ENCODE results near the gene BCORL1.

Gene BCORL1, protein sequence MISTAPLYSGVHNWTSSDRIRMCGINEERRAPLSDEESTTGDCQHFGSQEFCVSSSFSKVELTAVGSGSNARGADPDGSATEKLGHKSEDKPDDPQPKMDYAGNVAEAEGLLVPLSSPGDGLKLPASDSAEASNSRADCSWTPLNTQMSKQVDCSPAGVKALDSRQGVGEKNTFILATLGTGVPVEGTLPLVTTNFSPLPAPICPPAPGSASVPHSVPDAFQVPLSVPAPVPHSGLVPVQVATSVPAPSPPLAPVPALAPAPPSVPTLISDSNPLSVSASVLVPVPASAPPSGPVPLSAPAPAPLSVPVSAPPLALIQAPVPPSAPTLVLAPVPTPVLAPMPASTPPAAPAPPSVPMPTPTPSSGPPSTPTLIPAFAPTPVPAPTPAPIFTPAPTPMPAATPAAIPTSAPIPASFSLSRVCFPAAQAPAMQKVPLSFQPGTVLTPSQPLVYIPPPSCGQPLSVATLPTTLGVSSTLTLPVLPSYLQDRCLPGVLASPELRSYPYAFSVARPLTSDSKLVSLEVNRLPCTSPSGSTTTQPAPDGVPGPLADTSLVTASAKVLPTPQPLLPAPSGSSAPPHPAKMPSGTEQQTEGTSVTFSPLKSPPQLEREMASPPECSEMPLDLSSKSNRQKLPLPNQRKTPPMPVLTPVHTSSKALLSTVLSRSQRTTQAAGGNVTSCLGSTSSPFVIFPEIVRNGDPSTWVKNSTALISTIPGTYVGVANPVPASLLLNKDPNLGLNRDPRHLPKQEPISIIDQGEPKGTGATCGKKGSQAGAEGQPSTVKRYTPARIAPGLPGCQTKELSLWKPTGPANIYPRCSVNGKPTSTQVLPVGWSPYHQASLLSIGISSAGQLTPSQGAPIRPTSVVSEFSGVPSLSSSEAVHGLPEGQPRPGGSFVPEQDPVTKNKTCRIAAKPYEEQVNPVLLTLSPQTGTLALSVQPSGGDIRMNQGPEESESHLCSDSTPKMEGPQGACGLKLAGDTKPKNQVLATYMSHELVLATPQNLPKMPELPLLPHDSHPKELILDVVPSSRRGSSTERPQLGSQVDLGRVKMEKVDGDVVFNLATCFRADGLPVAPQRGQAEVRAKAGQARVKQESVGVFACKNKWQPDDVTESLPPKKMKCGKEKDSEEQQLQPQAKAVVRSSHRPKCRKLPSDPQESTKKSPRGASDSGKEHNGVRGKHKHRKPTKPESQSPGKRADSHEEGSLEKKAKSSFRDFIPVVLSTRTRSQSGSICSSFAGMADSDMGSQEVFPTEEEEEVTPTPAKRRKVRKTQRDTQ (N-terminal part only)

DNA sequence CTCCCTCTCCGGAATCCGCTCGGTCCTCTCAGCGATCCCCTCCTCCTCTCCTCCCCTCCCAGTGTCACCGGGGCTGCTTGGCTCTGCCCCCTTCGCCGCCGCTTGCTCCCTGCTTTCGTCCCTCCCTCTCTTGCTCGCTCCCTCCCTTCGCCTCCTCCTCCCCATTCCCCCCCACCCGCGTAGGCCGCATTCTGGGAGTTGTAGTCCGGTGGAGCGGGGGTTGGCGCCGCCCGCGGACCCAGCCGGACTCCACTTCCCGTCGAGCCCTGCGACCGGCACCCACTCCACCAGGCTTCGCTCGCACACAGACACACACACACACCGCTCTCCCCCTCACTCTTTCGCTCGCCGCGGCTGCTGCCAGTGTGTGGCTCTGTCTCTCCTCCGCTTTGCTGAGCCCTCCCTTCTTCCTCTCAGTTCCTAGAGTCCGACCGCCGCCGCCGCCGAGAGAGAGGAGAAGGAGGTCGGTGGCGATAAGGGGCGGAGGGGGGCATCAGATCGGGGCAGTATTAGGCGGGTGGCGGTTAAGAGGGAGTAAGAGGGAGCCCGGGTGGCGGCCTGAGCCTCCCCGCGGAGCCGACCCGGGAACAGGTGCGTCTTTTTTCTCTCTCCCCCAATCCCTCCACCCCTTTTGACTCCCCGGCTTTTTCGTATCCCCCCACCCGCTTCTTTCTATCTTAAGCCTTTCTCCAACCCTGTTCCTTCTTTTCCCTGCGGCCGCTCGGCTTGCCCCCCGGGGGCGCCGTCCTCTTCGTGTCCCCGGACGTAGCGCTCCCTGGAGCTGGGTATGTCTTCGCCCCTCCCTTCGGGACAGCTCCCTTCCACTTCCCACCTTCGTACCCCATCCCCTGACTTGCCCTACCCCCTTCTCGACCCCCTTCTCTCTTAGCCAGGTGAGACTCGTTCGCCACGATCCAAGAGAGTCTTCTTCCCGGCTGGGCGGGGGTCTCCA, at the start of gene BCORL1:
TSS of gene BCORL1 (plus strand) at position 336 of the 952 bp plus-strand sequence. CDS start 22,597 bp downstream, outside the sequence.
- DNase-seq = peak; percentile 89

DNA sequence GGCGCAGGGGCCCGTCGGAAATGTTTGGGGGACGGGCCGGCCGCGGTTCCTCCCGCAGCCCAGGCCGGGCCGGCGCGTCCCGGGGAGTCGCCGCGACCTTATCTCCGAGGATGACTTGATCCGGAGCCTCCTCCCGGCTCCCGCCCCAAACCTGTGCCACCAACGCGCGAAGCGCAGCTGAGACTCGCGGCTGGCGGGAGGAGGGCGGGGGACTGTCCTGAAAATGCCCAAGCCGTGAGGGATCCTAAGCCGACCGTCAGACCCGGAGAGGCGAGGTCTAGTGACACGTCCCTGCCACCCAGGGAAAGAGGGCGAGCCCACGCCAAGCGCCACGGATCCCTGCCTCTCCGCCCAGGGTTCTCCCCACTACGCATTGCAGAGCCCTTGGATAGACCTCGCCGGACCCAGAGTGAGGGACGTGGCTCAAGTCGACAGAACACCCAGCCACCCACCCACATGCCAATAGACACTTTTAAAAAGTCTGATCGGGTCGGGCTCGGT, 49.6 kb upstream of the BCORL1 start:
- DNase-seq = no peak

DNA sequence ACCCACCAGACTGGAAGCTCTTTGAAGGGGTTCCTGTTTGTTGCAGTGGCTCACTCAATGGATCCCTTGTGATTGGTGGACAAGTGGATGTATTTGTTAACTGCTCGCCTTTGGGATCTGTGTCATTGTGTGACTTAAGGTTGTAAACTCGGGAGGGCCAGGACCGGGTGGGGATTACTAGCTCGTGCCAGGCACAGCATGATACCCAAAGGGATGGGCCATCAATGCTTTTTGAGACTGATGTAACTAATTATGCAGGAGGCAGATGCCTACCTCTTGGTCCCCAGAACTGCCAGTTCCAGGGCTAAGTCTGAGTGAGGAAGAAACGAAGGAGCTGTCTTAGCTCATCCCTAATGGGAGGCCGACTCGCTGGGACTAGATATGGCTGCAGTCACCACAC, 48.7 kb upstream of the BCORL1 start:
- DNase-seq = no peak

DNA sequence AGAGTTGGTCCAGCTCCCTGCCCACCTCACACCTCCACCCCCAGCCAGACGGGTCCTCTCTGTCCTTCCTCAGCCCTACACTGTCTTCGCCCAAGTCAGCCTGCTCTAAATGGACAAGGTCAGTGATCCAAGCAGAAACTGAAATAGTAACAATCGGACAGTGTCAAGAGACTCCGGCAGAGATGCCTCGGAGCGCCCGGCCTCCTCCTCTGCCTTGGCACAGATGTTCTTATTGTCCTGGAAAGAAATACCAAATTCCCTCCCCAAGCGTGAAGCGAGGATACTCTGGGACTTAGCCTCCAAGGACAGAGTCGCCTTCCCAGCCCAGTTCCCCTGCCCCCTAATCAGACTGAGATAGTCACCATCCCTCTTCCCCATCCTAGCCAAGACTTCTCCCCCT, 48.0 kb upstream of the BCORL1 start:
- no peak for DNase-seq

DNA sequence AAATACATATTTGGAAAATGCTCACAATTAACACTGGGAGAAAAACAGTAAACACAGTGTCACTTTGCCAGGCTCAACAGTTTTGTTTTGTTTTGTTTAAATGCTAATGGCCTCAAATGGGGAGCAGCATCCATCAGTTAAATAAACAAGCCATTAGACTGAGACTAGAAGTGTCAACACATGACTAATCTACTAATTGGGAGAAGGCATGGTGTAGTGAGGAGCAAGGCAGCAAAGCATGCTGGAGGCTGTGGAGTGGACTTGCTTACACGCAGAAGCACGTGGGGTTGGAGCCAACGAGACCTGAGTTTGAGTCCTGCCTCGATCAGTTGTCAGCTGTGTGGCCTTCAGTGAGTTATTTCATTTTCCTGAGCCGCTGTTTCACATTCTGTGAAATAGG, 47.5 kb upstream of the BCORL1 start:
- no peak for DNase-seq

DNA sequence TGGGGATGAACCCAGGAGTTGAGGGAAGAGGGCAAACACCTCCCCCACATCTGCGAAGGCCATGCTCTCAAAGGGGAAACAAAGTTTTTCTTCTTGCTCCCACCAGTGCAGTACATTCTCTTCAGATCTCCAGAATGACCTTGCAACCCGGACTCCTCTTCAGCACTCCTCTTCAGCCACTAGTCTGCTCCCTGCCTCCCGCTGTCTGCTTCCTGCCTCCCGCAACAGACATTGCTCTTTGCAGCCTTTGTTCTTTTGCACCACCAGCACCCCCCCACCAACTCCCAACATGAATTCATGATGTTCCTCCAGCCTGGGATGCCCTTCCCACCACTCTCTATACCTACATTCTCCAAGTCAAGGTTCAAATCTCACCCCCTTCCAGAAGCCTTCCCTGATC, 44.4 kb upstream of the BCORL1 start:
- no peak for DNase-seq

DNA sequence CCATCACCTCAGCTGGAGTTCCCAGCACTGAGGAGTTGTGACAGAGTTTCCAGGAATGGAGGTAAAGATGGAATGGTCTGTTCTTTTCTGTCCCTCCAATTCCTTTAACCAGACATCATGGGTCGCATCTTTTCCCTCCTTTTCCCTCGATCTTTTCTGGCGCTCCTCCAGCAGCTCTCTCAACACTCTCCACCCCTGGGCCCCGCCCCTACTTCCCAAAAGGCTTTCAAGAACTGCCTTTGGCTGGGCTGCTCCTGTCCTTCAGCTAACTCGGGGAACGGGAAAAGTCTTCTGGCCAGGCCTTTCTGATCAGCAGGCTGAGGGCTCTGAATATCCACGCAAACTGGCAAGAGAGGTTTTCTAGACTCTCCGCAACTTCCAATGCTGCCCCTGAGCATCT, 42.4 kb upstream of the BCORL1 start:
- no peak for DNase-seq

DNA sequence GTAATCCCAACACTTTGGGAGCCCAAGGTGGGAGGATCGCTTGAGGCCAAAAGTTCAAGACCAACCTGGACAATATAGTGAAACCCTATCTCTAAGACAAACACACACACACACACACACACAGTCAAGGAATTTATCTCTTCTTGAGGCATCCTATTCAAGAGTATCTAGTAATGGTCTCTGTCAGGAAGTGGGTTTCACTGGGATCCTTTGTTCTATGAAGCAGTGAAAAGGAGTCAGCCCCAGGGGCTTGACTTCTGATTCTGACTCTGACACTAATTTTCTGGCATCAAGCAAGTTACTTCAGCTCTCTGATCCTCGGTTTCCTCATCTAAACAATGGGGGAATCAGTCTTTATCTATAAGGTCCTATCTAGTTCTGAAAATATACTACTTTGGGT, 41.7 kb upstream of the BCORL1 start:
- no peak for DNase-seq

DNA sequence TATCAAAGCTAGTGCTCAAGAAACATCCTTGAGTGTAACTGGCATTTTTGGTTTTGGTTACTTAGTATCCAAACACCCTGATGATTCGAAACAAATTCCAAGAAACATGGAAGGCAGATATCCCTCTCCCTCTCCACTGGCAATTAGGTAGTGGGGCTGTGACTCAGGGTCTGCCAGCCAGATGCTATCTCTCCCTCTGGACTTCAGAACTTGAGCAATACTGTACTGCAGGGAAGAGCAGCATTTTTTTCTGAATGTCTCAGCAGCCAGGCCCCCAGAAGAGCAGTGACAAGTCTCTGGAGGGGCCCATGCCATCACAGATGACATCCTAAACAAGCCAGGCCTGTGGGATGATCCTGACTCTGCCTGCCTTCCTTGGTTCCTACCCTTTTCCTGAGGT, 37.3 kb upstream of the BCORL1 start:
- DNase-seq = no peak

DNA sequence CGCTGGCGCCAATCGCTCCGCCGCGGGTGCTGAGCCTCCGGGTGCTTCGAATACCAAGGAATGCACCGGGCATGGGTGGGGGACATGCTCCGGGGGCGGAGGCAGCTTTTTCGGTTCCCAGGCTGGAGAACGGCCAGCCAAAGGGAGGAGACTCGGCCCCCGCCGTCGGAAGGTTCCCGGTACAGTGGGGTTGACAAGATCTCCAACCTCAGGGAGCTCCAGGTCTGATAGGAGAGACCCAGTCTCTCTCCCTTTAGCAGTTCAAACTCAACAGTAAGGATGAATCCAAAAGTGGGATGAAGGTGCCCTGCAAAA, 29.1 kb upstream of the BCORL1 start:
- DNase-seq = no peak

DNA sequence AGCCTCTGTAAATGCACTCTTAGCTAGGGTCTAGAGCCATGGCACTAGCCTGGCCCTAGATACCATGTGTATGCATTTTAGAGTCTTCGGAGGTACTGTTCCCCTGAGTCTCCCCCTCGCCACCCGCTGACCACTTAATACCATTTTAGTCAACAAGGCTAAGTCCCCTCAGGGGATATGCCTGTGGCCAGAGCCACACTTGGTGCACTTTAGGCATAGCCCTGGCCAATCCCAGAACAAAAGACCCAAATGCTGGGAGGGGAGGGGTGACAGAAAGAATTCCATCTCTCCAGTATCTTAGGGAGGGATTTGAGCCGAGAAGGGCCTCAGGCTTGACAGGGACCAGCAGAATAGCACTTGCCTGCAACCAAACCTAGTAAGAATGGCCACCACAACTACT, 28.6 kb upstream of the BCORL1 start:
- no peak for DNase-seq

DNA sequence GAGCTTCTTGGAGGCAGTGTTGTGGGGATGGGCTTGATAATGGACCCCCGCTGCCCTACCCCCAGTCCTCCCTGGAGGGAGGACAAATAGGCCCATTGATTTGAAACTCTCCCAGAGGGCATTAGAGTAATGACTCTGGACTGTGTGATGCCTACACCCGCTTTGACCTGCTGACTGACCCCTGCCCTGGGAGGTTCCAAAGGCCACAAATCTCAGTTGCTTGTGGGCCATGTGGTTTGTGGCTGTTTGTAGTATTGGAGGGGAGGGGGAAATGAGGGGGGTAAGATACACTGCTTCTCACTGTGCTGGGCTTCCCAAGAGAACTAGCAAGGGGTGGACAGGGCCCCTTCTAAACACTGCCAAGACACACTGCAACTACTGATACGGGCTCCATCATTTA, 27.6 kb upstream of the BCORL1 start:
- DNase-seq = no peak

DNA sequence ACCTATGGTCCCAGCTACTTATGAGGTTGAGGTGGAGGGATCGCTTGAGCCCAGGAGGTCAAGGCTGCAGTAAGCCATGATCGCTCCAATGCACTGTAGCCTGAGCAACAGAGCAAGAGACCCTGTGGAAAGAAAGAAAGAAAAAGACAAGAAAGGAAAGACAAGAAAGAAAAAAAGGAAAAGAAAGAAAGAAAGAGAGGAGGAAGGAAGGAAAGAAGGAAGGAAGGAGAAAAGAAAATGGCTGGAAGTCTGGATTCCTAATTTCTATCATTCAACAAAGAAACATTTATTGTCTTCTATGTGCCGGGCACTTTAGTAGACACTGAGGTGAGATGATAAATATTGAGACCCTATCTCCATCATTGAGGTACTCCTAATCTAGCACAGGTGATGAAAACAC, 26.8 kb upstream of the BCORL1 start:
- DNase-seq = no peak

DNA sequence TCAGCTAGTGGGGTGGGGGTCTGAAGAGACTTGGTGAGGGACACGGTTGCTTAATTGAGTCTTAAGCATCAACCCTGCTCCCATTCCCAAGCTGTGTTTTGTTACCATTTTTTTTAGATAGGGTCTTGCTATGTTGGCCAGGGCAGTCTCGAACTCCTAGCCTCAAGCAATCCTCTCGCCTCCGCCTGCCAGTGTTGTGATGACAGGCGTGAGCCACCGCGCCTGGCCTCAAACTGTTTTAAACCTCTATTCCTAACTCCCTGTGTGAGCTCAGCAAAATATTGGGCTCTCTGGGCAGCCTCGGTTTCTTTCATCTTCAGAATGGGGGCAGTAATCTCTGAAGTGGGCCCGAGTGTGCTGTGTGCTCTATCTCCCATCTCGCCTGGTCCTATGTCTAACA, 26.3 kb upstream of the BCORL1 start:
- DNase-seq = no peak

DNA sequence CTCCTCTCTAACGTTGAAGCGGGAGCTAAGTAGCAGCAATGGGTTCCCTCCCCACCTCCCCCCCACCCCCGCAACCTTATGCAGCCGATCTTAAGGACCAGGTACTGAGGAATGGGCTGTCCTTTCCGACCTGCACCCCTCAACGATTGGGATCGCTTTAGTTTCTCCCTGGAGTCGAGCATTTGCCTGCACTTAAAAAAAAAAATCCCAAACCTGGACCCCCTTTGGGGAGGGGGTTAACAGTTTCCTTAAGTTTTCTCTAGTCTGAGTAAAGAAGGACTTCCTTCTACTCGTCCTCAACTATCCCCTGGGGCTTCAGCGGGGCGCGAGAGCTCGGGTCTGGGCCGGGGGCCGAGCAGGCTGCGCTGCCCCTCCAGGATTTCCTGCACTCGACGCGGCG, 25.7 kb upstream of the BCORL1 start:
- no peak for DNase-seq

DNA sequence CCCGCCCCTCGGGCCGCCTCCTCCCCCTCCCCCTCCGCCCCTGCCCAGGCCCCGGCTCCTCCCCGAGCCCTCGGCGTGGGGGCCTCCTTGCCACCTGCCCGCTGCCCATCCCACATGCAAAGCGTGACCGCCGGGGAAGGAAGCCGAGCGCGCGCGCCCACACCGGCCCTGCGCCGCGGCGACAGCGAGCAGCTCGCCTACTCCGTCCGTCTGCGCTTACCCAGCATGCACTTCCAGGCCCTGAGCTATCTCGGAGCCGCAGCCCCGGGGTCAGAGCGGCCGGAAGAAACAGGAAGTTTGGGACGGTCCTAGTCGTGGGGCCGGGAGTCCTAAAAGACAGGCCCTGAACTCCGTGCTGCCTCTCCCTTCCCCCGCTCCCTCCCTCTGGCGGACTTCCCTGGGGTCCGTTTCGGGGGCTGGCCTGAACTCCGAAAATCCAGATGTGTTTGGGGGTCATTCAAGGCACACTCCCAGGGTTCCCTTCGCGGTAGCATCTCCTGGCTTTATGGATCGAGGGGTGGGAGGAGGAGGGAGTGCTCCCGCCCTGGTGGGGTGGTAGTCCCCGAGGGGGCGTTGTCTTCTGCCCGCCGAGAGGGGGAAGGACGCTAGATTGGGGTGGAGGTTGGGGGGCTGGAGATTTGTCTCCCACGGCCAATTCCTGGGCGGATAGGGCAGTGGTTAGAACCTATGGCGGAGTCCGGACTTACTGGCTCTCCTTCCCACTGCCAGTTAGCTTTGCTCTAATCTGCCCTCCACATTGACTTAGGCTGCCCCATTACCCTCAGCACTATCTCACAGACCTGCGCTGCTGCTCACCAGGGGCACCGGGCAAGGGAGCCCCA, 25.0 kb upstream of the BCORL1 start:
- peak; percentile 41 for DNase-seq

DNA sequence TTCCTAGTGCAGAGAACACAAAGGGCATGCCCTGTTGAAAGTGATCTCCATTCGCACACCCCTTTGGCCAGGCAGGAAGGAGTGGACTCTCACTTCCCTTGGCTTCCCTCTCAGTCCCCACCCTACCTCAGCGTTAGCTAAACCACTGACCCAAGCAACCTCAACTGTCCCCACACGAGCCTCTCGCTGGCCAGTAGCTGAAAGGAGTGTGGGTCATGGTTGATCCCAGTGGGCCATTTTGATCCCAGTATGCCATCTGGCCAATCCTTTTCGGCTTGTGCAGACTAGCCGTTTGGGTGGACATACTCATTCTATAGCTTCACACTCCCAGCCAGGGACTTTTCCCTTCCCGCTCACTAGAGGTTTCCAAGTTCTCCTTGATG, 24.4 kb upstream of the BCORL1 start:
- DNase-seq = no peak

DNA sequence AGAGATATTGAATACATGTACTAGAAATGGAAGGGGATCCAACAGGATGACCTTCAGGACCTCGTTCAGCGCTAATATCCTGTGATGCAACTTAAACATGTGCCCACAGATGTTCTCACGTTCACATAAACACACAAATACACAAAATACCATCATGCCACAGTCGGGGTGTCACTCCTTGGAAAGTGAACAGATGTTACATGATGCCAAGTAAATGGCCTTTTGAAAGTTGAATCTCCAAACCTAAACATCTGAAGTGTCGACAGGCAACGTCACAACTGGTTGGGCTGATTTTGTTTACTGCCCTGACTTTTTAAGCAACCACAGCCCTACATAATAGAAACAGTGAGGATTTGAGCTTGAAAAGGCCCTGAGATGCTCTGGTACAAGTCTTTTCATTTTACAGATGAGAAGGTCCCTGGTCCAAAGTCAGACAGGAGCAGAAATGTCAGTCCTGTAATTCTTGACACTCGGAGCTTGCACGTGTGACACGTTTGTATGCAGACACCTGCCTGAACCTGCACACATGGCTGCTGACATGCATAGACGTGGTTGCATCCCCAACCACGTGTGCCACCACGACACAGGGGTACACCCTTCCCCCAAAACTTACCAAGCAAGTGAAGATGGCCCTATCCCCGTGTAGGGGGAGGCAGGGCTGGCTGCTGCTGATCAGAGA, 23.5 kb upstream of the BCORL1 start:
- DNase-seq = no peak

DNA sequence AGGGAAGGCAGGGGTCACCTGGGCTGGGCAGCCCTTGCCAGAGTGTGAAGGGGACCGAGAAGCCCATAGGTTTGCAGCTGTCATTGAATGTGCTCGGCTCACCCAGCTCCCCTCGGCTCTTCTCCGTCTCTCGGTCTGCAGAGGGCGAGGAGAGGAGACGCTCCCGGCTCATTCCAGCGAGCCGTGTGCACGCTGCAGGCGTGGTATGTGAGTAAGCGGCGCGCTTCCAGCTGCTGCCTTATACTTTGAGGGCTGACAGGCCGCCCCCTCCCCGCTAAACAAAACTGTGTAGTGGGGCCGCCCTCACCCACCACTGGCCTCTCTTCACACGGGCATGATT, 23.0 kb upstream of the BCORL1 start:
- no peak for DNase-seq

DNA sequence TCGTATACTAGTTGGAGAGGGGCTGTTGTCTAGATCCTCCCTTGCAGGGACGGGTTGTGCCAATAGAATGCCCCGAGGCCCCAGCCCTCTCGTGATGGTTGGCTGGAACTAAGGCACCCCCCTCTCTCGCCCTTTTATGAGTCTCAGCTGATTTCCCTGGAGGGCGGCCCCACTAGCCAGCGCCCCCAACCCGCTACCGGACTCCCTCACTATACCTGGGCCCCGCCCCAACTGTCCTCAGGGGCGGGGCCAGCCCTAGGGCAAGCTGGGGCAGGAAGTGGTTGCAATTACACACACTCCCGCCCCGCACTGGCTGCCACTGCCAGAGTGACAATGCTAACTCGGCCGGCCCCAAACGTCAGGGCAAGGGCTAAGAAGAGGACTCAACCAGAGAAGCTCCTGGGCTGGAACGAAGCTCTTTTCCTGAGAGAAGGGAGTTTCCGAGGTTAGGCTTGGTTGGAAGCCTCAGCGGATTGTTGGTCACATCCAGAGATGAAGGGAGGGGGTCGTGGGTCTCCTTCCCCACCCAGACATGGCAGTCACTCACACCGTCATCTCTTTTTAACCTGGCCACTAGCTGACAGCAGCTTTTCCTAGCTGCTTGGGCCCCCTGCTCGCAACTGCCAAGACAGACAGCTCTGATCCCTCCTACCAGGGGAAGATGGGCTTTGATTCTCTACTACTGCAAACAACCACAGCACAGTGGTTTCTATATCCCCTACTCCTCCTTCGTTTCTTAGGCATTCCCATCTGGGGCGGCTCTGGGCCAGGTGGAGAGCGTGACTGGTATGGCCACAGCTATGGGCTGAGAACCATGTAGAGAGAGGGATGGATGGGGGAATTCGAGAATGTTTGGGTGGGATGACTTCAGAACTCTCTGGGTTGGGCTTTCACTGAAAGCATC, 21.0 kb upstream of the BCORL1 start:
- DNase-seq = no peak
